ENCODE results near the gene JAKMIP2. TPM values are rescaled to one million over a fixed set of nuclear protein-coding genes. Genes with fewer than 3 reads are reported as not detected.
A peak's percentile ranks its signal among the peaks of the same experiment; 100 is the strongest.

Gene JAKMIP2
- total and polyA plus RNA-seq, 8 donors = 0.19 to 2.6 (median 0.67) TPM

DNA sequence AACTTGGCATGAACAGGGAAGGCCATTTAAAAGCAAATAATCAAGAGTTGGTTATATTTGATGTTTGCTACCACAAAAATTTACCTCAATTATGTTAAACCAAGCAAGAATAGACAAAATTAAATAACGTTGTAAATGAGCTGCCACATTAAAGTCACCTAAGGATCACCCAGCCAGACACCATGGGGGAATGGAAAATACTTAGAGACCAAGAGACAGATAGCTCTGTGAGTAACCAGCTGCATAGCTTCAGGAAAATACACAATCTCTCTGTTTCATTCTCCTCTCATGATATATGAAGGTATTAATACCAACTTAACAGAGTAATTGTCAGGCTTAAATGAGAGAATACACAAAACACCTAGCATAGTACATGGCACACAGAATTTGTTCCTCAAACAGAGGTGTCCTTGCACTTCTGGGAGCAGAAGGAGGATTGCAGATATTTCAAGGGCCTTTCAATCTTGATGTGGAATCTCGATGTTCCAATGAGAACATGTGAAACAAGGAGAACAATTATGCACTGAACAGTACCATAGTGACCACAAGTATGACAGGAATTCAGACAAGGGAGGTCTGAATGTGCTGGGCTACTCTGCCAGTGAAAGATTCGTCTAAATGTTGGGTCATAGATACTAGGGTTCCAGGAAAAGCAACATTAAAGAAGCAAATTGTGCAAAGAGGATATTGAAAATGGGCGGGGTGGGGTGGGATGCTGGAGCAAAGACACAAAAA is 18.6 kb downstream of the JAKMIP2 start:
- intact Hi-C loops (cut with DNase I) = no loop called here
- no peaks in the 10 kb centered on the region for H3K4me1 ChIP-seq
- no peak overlapping the region for H3K27ac ChIP-seq
- no peaks in the 10 kb centered on the region for H3K9me3 ChIP-seq
- no peak for FAIRE-seq
- no peak for DNase-seq
- peak in 1 of 4 donors; percentile 41 for ATAC-seq
- no peak overlapping the region for H3K4me3 ChIP-seq
- no peaks in the 10 kb centered on the region for H3K27me3 ChIP-seq
- TF ChIP-seq, protein P1, sequence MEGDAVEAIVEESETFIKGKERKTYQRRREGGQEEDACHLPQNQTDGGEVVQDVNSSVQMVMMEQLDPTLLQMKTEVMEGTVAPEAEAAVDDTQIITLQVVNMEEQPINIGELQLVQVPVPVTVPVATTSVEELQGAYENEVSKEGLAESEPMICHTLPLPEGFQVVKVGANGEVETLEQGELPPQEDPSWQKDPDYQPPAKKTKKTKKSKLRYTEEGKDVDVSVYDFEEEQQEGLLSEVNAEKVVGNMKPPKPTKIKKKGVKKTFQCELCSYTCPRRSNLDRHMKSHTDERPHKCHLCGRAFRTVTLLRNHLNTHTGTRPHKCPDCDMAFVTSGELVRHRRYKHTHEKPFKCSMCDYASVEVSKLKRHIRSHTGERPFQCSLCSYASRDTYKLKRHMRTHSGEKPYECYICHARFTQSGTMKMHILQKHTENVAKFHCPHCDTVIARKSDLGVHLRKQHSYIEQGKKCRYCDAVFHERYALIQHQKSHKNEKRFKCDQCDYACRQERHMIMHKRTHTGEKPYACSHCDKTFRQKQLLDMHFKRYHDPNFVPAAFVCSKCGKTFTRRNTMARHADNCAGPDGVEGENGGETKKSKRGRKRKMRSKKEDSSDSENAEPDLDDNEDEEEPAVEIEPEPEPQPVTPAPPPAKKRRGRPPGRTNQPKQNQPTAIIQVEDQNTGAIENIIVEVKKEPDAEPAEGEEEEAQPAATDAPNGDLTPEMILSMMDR (IDR thresholded peaks at IDR 0.05) = no peak
- no peaks in the 10 kb centered on the region for H3K36me3 ChIP-seq
- 58 to 59% methylated on average over 4 of the region's 4 CpGs for WGBS, 2 donors

DNA sequence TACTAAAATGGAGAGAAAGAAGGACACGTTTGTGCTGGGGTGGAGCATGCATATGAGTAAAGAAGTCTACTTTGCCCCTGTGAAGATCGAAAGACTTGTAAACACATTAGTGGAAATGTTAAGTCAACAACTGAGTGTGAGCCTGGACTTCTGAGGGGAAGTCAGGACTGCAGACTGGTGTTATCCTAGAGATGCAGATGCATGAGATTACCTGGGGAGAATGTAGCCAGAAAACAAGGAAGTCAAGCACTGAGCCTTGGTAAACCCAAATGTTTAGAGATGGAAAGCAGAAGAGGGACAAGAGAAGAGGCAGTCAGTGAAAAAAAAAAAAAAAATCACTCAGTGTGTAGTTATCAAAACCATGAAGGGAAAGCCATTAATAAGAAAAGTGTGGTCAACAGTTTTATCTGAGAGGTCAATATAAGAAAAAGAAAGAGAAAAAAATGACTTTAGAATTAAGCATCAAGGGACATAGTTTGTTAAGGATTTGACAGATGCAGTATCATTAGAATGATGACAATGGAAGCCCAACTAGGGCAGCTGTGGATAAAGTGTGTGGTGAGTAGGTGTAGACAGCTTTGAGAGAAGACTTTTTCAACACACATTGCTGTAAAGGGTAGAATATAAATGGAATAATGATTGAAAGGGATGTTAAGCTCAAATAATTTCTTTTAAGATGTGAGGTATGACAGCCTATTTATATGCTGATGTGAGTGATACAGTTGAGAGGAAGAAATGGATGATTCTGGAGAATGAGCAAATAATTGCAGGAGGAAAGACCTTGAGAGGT is 22.2 kb downstream of the JAKMIP2 start:
- intact Hi-C loops (cut with DNase I) = no loop called here
- no peaks in the 10 kb centered on the region for H3K36me3 ChIP-seq
- DNase-seq (no peak), FAIRE-seq (no peak), ATAC-seq (peak in 2 of 4 donors; percentile 29 to 32)
- H3K9me3 ChIP-seq = no peaks in the 10 kb centered on the region
- H3K4me1 ChIP-seq = no peaks in the 10 kb centered on the region
- H3K27me3 ChIP-seq = no peaks in the 10 kb centered on the region
- H3K27ac ChIP-seq = no peak overlapping the region
- TF ChIP-seq, protein P1 (IDR thresholded peaks at IDR 0.05) = no peak
- 32% methylated on average over 2 of the region's 2 CpGs for WGBS, 2 donors
- no peak overlapping the region for H3K4me3 ChIP-seq

DNA sequence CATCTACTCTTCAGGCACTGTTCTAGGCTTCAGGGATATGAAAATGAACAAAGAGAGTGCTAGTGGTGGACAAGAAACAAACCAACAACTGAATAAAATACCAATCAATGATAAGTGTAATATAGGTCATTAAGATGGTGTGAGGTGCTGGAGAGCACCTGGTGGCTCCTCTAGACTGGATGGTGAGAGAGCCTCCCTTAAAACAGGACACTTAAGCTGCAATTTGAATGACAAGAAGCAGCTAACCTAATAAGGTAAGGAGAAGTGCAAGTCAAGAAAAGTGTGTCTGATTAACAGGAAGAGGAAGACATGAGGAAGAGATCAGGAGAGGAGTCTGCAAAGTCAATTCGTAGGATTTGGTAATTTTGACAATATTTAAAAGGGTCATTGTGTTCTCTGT is 23.1 kb downstream of the JAKMIP2 start:
- FAIRE-seq (no peak), ATAC-seq (no peak), DNase-seq (no peak)
- Histone ChIP-seq H3K4me3 (no peak overlapping the region), H3K27ac (no peak overlapping the region), H3K4me1 (no peaks in the 10 kb centered on the region), H3K9me3 (no peaks in the 10 kb centered on the region), H3K27me3 (no peaks in the 10 kb centered on the region), H3K36me3 (no peaks in the 10 kb centered on the region)
- 54 to 62% methylated on average over 1 of the region's 1 CpG for WGBS, 2 donors
- intact Hi-C loops (cut with DNase I) = no loop called here
- TF ChIP-seq, protein P1 (IDR thresholded peaks at IDR 0.05) = no peak

DNA sequence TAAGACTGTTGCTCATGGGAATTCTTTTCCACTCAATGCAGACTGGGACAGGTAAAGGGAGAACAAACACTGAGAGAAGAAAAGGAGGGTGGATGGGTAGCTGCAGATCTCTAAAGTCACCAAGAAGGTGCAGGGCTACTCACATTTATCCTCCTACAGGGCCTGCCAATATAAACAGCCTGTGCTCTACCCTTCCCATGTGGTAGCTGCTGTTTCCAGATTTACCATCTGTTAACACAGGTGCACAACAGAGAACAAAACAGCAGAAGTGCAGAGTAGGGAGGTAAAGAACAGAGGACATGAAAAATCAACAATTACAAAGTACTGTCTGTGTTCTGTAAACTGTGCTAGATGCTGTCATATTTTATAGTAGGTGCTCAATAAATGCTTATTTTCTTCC is 26.0 kb downstream of the JAKMIP2 start:
- Histone ChIP-seq H3K27ac (no peak overlapping the region), H3K27me3 (no peaks in the 10 kb centered on the region), H3K4me3 (no peak overlapping the region), H3K4me1 (no peaks in the 10 kb centered on the region), H3K9me3 (no peaks in the 10 kb centered on the region), H3K36me3 (no peaks in the 10 kb centered on the region)
- ATAC-seq (peak in 2 of 4 donors; percentile 57 to 58), DNase-seq (no peak), FAIRE-seq (no peak)
- TF ChIP-seq, protein P1 (IDR thresholded peaks at IDR 0.05) = no peak
- intact Hi-C loops (cut with DNase I) = no loop called here
